Ascending aorta (tissue), 2 donors: ENCODE results near the gene CAPN1. TPM values are rescaled to one million over a fixed set of nuclear protein-coding genes. Genes with fewer than 3 reads are reported as not detected.

Experiments
- DNase-seq, 2 donors: peaks; one replicate each; pipeline ENCODE4 v3.0.0-alpha.2; 2019; ENCODE audit warnings: low spot score in 2 of 2
- H3K27ac ChIP-seq, 2 donors: fragments of 200-600 bp; sonication (generic); one replicate each; pipeline ENCODE4 v1.5.1; 2016 to 2017; ENCODE audit warnings: mild to moderate bottlenecking in 1 of 2
- H3K27me3 ChIP-seq: fragments of 200-600 bp; sonication (generic); one replicate; pipeline ENCODE4 v1.5.1; 2017
- H3K36me3 ChIP-seq, 2 donors: fragments of 200-600 bp; sonication (generic); one replicate each; pipeline ENCODE4 v1.5.1; 2016
- H3K4me1 ChIP-seq, 2 donors: fragments of 200-600 bp; sonication (generic); one replicate each; pipeline ENCODE4 v1.5.1; 2016 to 2017; ENCODE audit warnings: mild to moderate bottlenecking in 1 of 2
- H3K4me3 ChIP-seq, 2 donors: fragments of 200-600 bp; sonication (generic); one replicate each; pipeline ENCODE4 v1.5.1; 2016 to 2017; ENCODE audit warnings: mild to moderate bottlenecking in 1 of 2
- H3K9me3 ChIP-seq, 2 donors: fragments of 200-600 bp; sonication (generic); one replicate each; pipeline ENCODE4 v1.5.1; 2016
- CTCF ChIP-seq, 3 experiments: fragments of 200-600 bp in 2 of 3; fragments of 450-650 bp in 1 of 3; sonication (generic) in 2 of 3; IDR thresholded peaks; one replicate each; pipeline ENCODE4 v1.5.1; 2016 to 2019; ENCODE audit warnings: antibody characterized with exemption in 3 of 3, mild to moderate bottlenecking in 1 of 3, moderate library complexity in 1 of 3
- intact Hi-C: fragments of 100-400 bp; cut with DNase I; formaldehyde crosslinking; loops from one replicate; pipeline ENCODE4 v1.15.1; 2023
- total RNA-seq: library from RNA; depleted of rRNA; stranded (reverse); fragments of >200 nt; gene quantifications from one replicate; pipeline ENCODE4 v1.1.0, GENCODE V29; 2016

Gene CAPN1
- total RNA-seq, 1 donor from 2014 or later = 239 TPM

GRCh38 chr11:65187971-65188461 is 6.3 kb downstream of the CAPN1 start:
- H3K27me3 ChIP-seq = no peaks in the 10 kb centered on the region
- H3K4me3 ChIP-seq = no peak overlapping the region
- no peaks in the 10 kb centered on the region for H3K9me3 ChIP-seq
- no peak for TF ChIP-seq CTCF (IDR thresholded peaks at IDR 0.05)
- DNase-seq = no peak
- no peak overlapping the region for H3K27ac ChIP-seq
- H3K36me3 ChIP-seq = peaks cover 45 to 67% of the 10 kb centered on the region in 2 donors
- intact Hi-C loops = no loop called here
- peaks cover 2 to 5% of the 10 kb centered on the region in 2 donors for H3K4me1 ChIP-seq

GRCh38 chr11:65188486-65188885 is 6.8 kb downstream of the CAPN1 start:
- H3K36me3 ChIP-seq = peaks cover 48 to 70% of the 10 kb centered on the region in 2 donors
- H3K27me3 ChIP-seq = no peaks in the 10 kb centered on the region
- intact Hi-C loops = no loop called here
- DNase-seq = no peak
- H3K4me1 ChIP-seq = peaks cover 0 to under 1% of the 10 kb centered on the region in 2 donors
- H3K4me3 ChIP-seq = no peak overlapping the region
- TF ChIP-seq CTCF (IDR thresholded peaks at IDR 0.05) = no peak
- H3K27ac ChIP-seq = no peak overlapping the region
- no peaks in the 10 kb centered on the region for H3K9me3 ChIP-seq

- no peak for TF ChIP-seq CTCF (IDR thresholded peaks at IDR 0.05)
- no peaks in the 10 kb centered on the region for H3K27me3 ChIP-seq
- H3K4me1 ChIP-seq = no peaks in the 10 kb centered on the region
- H3K27ac ChIP-seq = no peak overlapping the region
- DNase-seq = no peak
- no peaks in the 10 kb centered on the region for H3K9me3 ChIP-seq
- no peak overlapping the region for H3K4me3 ChIP-seq
- peaks cover 54 to 77% of the 10 kb centered on the region in 2 donors for H3K36me3 ChIP-seq
- intact Hi-C loops = no loop called here
Observed at GRCh38 chr11:65189191-65189590, 7.5 kb downstream of the CAPN1 start.

GRCh38 chr11:65194564-65194963 is 12.8 kb downstream of the CAPN1 start:
- no peaks in the 10 kb centered on the region for H3K9me3 ChIP-seq
- H3K4me3 ChIP-seq = no peak overlapping the region
- TF ChIP-seq CTCF (IDR thresholded peaks at IDR 0.05) = no peak
- no peak overlapping the region for H3K27ac ChIP-seq
- intact Hi-C loops = no loop called here
- H3K36me3 ChIP-seq = peaks cover 52 to 77% of the 10 kb centered on the region in 2 donors
- H3K27me3 ChIP-seq = no peaks in the 10 kb centered on the region
- no peak for DNase-seq
- H3K4me1 ChIP-seq = no peaks in the 10 kb centered on the region

GRCh38 chr11:65204143-65204542 is 22.4 kb downstream of the CAPN1 start:
- Histone ChIP-seq H3K36me3 (peaks cover 79 to 85% of the 10 kb centered on the region in 2 donors), H3K9me3 (no peaks in the 10 kb centered on the region), H3K4me3 (no peak overlapping the region), H3K27me3 (no peaks in the 10 kb centered on the region), H3K4me1 (no peaks in the 10 kb centered on the region), H3K27ac (no peak overlapping the region)
- peak in 1 of 2 donors; percentile 52 for DNase-seq
- intact Hi-C loops = no loop called here
- TF ChIP-seq CTCF (IDR thresholded peaks at IDR 0.05) = no peak
